IMR-90 (cell line): ENCODE results near the gene SPPL3. TPM values are rescaled to one million over a fixed set of nuclear protein-coding genes. Genes with fewer than 3 reads are reported as not detected.

Source experiments
- ATAC-seq: fragments of 200-7000 bp; cut with Tn5 transposase; 2 replicates; pipeline ENCODE4 v1.9.1; 2020; ENCODE audit warnings: low read depth, mild to moderate bottlenecking, moderate library complexity
- BruUV-seq: library from RNA; stranded (reverse); fragments of 400-500 nt; replicated peaks from 2 replicates; lab custom pipeline; 2021; lab: Mats Ljungman, UMichigan
- CTCF ChIA-PET: fragments of 300-600 bp; formaldehyde crosslinking; extraction: SDS; loops from one replicate; lab custom pipeline; 2021; ENCODE audit warnings: antibody characterized with exemption; lab: Yijun Ruan, JAX
- POLR2A ChIA-PET: fragments of 300-600 bp; sonication (Branson Sonifier 250); formaldehyde crosslinking; loops from one replicate; lab custom pipeline; 2022; ENCODE audit warnings: antibody characterized with exemption; ENCODE audit not compliant: unreplicated experiment; lab: Charles Lee
- DNase-seq: peaks from one replicate; pipeline ENCODE4 v3.0.0; 2013
- H2AFZ ChIP-seq: replicated peaks from 2 replicates; pipeline ENCODE3; 2013; ENCODE audit warnings: low read length, mild to moderate bottlenecking; ENCODE audit not compliant: poor library complexity
- H2AK5ac ChIP-seq: 2 replicates; pipeline ENCODE4 v1.6.1; 2013; ENCODE audit warnings: low read depth, low read length, inconsistent platforms
- H2AK9ac ChIP-seq: replicated peaks from 2 replicates; pipeline ENCODE3; 2013; ENCODE audit warnings: mild to moderate bottlenecking, low read depth, low read length, moderate library complexity; ENCODE audit not compliant: poor library complexity
- H2BK120ac ChIP-seq: 2 replicates; pipeline ENCODE4 v1.6.1; 2013; ENCODE audit warnings: low read depth, low read length, inconsistent platforms
- H2BK15ac ChIP-seq: 3 replicates; pipeline ENCODE4 v1.6.1; 2013; ENCODE audit warnings: low read depth, low read length, inconsistent platforms
- H2BK20ac ChIP-seq: 2 replicates; pipeline ENCODE4 v1.6.1; 2013; ENCODE audit warnings: low read depth, mild to moderate bottlenecking, inconsistent platforms, low read length, moderate library complexity
- H2BK5ac ChIP-seq: 2 replicates; pipeline ENCODE4 v1.6.1; 2013; ENCODE audit warnings: mild to moderate bottlenecking, low read depth, low read length, inconsistent platforms; ENCODE audit not compliant: poor library complexity, severe bottlenecking
- H3K14ac ChIP-seq: replicated peaks from 2 replicates; pipeline ENCODE4 v1.6.1; 2013; ENCODE audit warnings: low read depth, low read length, inconsistent platforms
- H3K18ac ChIP-seq: 2 replicates; pipeline ENCODE4 v1.6.1; 2013; ENCODE audit warnings: low read depth, low read length, control low read depth
- H3K23ac ChIP-seq: 2 replicates; pipeline ENCODE4 v1.6.1; 2013; ENCODE audit warnings: low read depth, low read length, inconsistent platforms
- H3K27ac ChIP-seq: 2 replicates; pipeline ENCODE4 v1.5.1; 2013; ENCODE audit warnings: mild to moderate bottlenecking, control low read depth, low read length; ENCODE audit not compliant: insufficient read depth
- H3K27me3 ChIP-seq: 2 replicates; pipeline ENCODE4 v1.6.1; 2013; ENCODE audit warnings: low read length; ENCODE audit not compliant: control insufficient read depth, insufficient read depth
- H3K36me3 ChIP-seq: 2 replicates; pipeline ENCODE4 v1.6.1; 2013; ENCODE audit warnings: low read length, mixed read lengths; ENCODE audit not compliant: control insufficient read depth, insufficient read depth
- H3K4ac ChIP-seq: 2 replicates; pipeline ENCODE4 v1.6.1; 2013; ENCODE audit warnings: low read depth, low read length, inconsistent platforms
- H3K4me1 ChIP-seq: 2 replicates; pipeline ENCODE4 v1.6.1; 2013; ENCODE audit warnings: low read length, mixed read lengths; ENCODE audit not compliant: control insufficient read depth, insufficient read depth
- H3K4me2 ChIP-seq: 2 replicates; pipeline ENCODE4 v1.6.1; 2013; ENCODE audit warnings: low read depth, mild to moderate bottlenecking, control low read depth, low read length, moderate library complexity
- H3K4me3 ChIP-seq: 2 replicates; pipeline ENCODE4 v1.5.1; 2013; ENCODE audit warnings: low read depth, mild to moderate bottlenecking, control low read depth, low read length, moderate library complexity; ENCODE audit not compliant: insufficient read depth
- H3K56ac ChIP-seq: 2 replicates; pipeline ENCODE4 v1.6.1; 2013; ENCODE audit warnings: low read length, inconsistent platforms; ENCODE audit not compliant: insufficient read depth; ENCODE audit errors: extremely low read depth
- H3K79me1 ChIP-seq, 2 experiments: 2 replicates each; pipeline ENCODE4 v1.6.1; 2013; ENCODE audit warnings: low read length in 2 of 2, inconsistent platforms in 1 of 2, low read depth in 1 of 2
- H3K9ac ChIP-seq: 2 replicates; pipeline ENCODE4 v1.6.1; 2013; ENCODE audit warnings: low read depth, low read length, control low read depth
- H3K9me1 ChIP-seq: 2 replicates; pipeline ENCODE4 v1.6.1; 2013; ENCODE audit warnings: low read length, inconsistent platforms; ENCODE audit not compliant: insufficient read depth
- H3K9me3 ChIP-seq: 2 replicates; pipeline ENCODE4 v1.6.1; 2013; ENCODE audit warnings: low read length; ENCODE audit not compliant: control insufficient read depth, insufficient read depth
- H4K20me1 ChIP-seq: 2 replicates; pipeline ENCODE4 v1.6.1; 2013; ENCODE audit warnings: low read length, inconsistent platforms; ENCODE audit not compliant: insufficient read depth
- H4K5ac ChIP-seq: 2 replicates; pipeline ENCODE4 v1.6.1; 2013; ENCODE audit warnings: mild to moderate bottlenecking, low read depth, low read length, control low read depth
- H4K8ac ChIP-seq, 2 experiments: 2 replicates each; pipeline ENCODE4 v1.6.1; 2013; ENCODE audit warnings: low read depth in 2 of 2, low read length in 2 of 2, control low read depth in 1 of 2, inconsistent platforms in 1 of 2
- H4K91ac ChIP-seq: 2 replicates; pipeline ENCODE4 v1.6.1; 2013; ENCODE audit warnings: low read depth, low read length, inconsistent platforms; ENCODE audit not compliant: insufficient read depth
- BHLHE40 ChIP-seq: fragments of 150-350 bp; IDR thresholded peaks from 2 replicates; pipeline ENCODE4 v1.6.1; 2016; ENCODE audit warnings: mild to moderate bottlenecking, low read depth, low read length
- CEBPB ChIP-seq: IDR thresholded peaks from 2 replicates; pipeline ENCODE4 v1.6.1; 2012; ENCODE audit warnings: low read depth, low read length, improper control_type of control experiment
- CHD1 ChIP-seq: IDR thresholded peaks from 2 replicates; pipeline ENCODE4 v1.6.1; 2012; ENCODE audit warnings: low read depth, low read length, improper control_type of control experiment
- MAFK ChIP-seq: IDR thresholded peaks from 2 replicates; pipeline ENCODE4 v1.6.1; 2012; ENCODE audit warnings: low read depth, low read length, improper control_type of control experiment
- MAZ ChIP-seq: IDR thresholded peaks from 2 replicates; pipeline ENCODE4 v1.6.1; 2012; ENCODE audit warnings: low read depth, mild to moderate bottlenecking, low read length, improper control_type of control experiment, moderate library complexity, borderline replicate concordance
- MXI1 ChIP-seq: IDR thresholded peaks from 2 replicates; pipeline ENCODE4 v1.6.1; 2012; ENCODE audit warnings: low read depth, mild to moderate bottlenecking, low read length, moderate library complexity, borderline replicate concordance
- RAD21 ChIP-seq: IDR thresholded peaks from 2 replicates; pipeline ENCODE4 v1.6.1; 2012; ENCODE audit warnings: low read length, improper control_type of control experiment
- RCOR1 ChIP-seq: IDR thresholded peaks from 2 replicates; pipeline ENCODE4 v1.6.1; 2012; ENCODE audit warnings: mild to moderate bottlenecking, low read length, improper control_type of control experiment; ENCODE audit not compliant: insufficient replicate concordance
- RFX5 ChIP-seq: IDR thresholded peaks from 2 replicates; pipeline ENCODE4 v1.8.0; 2012; ENCODE audit warnings: low read depth, mild to moderate bottlenecking, low read length, moderate library complexity
- SMC3 ChIP-seq: fragments of 150-350 bp; IDR thresholded peaks from 2 replicates; pipeline ENCODE4 v1.6.1; 2016; ENCODE audit warnings: low read depth, mild to moderate bottlenecking, antibody characterized with exemption, low read length, moderate library complexity
- WGBS, 2 experiments: methylation state at CpG; one replicate each; pipeline versions ENCODE4 v1.1.5 to v1.1.7; 2013; ENCODE audit warnings: missing lambda C conversion rate in 2 of 2; ENCODE audit not compliant: insufficient read length in 1 of 2; ENCODE audit errors: extremely low coverage in 2 of 2; 5-methylcytosine and 5-hydroxymethylcytosine counted together
- dilution Hi-C: fragments of 300-500 bp; cut with HindIII; formaldehyde crosslinking; loops from one replicate; pipeline ENCODE4 v1.14.3; 2018; ENCODE audit warnings: low sequenced_read_pairs; ENCODE audit not compliant: unreplicated experiment
- in situ Hi-C: fragments of 300-500 bp; cut with MboI; formaldehyde crosslinking; loops from 3 replicates; pipeline ENCODE4 v1.14.3; 2019; ENCODE audit warnings: low sequenced_read_pairs, inconsistent platforms, mixed read lengths
- intact Hi-C: fragments of 100-400 bp; cut with micrococcal nuclease; formaldehyde crosslinking; loops from 2 replicates; pipeline ENCODE4 v1.10.0; 2022
- polyA plus RNA-seq, 3 experiments: library from polyadenylated mRNA; depleted of rRNA; stranded (reverse); fragments of >200 nt; gene quantifications; 2 replicates each; pipeline ENCODE4 v1.2.3, GENCODE V29; 2012; ENCODE audit warnings: low replicate concordance in 1 of 3
- total RNA-seq: library from RNA; depleted of rRNA; stranded (reverse); fragments of >200 nt; gene quantifications from 2 replicates; pipeline ENCODE4 v1.2.3, GENCODE V29; 2012
- TF ChIP-seq, protein P1 (sequence below): fragments of 150-350 bp; IDR thresholded peaks from 2 replicates; pipeline ENCODE4 v1.6.1; 2017; ENCODE audit warnings: mild to moderate bottlenecking, antibody characterized with exemption, low read length, low read depth
- TF ChIP-seq, protein P2 (sequence below): conservative IDR thresholded peaks from 2 replicates; pipeline ENCODE4 v1.5.1; 2012; ENCODE audit warnings: mild to moderate bottlenecking, low read depth, low read length, improper control_type of control experiment

The SPPL3 gene
- total and polyA plus RNA-seq, 2 of the 4 experiments (the other 2 are of a cell fraction): 1.6 to 18.0 TPM

DNA sequence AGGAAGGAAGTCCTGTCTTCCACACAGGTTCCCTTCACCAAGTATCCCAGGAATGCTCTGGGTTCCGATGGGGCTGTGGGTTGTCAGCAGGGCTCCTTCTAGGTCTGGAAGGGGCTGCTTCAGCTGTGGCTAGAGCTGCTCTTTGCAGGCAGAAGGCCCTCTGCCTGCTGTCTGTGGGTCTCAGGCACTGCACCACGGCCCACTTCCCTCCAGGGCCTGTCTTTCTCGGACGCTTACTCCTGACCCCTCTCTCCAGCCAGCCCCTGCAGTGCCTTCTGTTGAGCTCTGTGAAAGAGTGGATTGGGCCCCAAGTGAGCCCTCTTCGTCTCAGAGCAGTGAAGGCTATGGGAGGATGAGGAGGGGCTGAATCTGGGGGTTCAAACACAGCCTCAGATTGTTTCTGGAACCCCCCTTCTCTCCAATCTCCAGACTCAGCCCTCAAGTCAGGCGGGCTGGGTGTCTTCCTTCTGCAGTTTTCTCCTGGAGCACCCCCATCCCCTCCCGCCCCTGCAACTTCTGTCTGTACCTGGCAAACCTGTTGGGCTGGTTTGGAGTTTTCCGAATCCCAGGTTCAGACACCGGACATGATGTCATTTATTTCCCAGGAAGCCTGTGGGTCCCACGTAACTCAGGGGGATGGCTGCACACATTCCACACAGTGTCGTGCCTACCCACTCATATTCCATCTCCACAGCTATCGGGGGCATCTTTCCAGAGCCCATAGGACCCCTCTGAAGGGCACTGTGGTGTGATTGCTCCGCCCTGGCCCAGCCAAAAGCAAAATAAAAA lies 24.9 kb upstream of the SPPL3 start:
- Histone ChIP-seq H3K36me3 (no peaks in the 10 kb centered on the region), H3K27me3 (no peaks in the 10 kb centered on the region; the same call in 1 of the 2 replicates), H3K14ac (no peak overlapping the region), H3K23ac (no peak overlapping the region), H2AFZ (peak overlapping the region; percentile 72), H2AK5ac (no peak overlapping the region), H3K4ac (no peak overlapping the region), H4K20me1 (no peaks in the 10 kb centered on the region), H3K9ac (no peak overlapping the region), H4K91ac (no peak overlapping the region), H2BK5ac (no peak overlapping the region), H4K5ac (no peak overlapping the region), H2BK120ac (no peak overlapping the region), H4K8ac (no peak overlapping the region), H2BK20ac (no peak overlapping the region), H3K9me1 (no peaks in the 10 kb centered on the region), H2AK9ac (no peak overlapping the region), H3K9me3 (no peaks in the 10 kb centered on the region), H3K4me3 (no peak overlapping the region), H3K4me2 (no peak overlapping the region), H3K27ac (no peak overlapping the region), H2BK15ac (no peak overlapping the region), H3K18ac (no peak overlapping the region), H3K56ac (no peak overlapping the region), H3K4me1 (no peaks in the 10 kb centered on the region), H3K79me1 (no peaks in the 10 kb centered on the region)
- in situ Hi-C loops: no loop called here
- BruUV-seq: no TSS peak
- TF ChIP-seq CEBPB: no peak
- TF ChIP-seq CHD1: no peak
- no peak for TF ChIP-seq BHLHE40
- no peak for TF ChIP-seq RCOR1
- TF ChIP-seq, protein P1, sequence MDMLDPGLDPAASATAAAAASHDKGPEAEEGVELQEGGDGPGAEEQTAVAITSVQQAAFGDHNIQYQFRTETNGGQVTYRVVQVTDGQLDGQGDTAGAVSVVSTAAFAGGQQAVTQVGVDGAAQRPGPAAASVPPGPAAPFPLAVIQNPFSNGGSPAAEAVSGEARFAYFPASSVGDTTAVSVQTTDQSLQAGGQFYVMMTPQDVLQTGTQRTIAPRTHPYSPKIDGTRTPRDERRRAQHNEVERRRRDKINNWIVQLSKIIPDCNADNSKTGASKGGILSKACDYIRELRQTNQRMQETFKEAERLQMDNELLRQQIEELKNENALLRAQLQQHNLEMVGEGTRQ: no peak
- no peak for TF ChIP-seq RAD21
- no peak for TF ChIP-seq MAZ
- TF ChIP-seq MXI1: no peak
- no peak for TF ChIP-seq MAFK
- TF ChIP-seq, protein P2, sequence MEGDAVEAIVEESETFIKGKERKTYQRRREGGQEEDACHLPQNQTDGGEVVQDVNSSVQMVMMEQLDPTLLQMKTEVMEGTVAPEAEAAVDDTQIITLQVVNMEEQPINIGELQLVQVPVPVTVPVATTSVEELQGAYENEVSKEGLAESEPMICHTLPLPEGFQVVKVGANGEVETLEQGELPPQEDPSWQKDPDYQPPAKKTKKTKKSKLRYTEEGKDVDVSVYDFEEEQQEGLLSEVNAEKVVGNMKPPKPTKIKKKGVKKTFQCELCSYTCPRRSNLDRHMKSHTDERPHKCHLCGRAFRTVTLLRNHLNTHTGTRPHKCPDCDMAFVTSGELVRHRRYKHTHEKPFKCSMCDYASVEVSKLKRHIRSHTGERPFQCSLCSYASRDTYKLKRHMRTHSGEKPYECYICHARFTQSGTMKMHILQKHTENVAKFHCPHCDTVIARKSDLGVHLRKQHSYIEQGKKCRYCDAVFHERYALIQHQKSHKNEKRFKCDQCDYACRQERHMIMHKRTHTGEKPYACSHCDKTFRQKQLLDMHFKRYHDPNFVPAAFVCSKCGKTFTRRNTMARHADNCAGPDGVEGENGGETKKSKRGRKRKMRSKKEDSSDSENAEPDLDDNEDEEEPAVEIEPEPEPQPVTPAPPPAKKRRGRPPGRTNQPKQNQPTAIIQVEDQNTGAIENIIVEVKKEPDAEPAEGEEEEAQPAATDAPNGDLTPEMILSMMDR: no peak
- TF ChIP-seq RFX5: no peak
- no peak for TF ChIP-seq SMC3
- no peak for DNase-seq
- WGBS, 2 experiments: 67% methylated on average over 1 of the region's 13 CpGs; no CpG with 5 or more reads in 1 of the 2 experiments
- dilution Hi-C loops: no loop called here
- ChIA-PET POLR2A (no interaction called here), CTCF (no interaction called here)
- intact Hi-C loops: no loop called here
- no peak for ATAC-seq
